ENCODE measurements around the gene HM13. TPM values are rescaled to one million over a fixed set of nuclear protein-coding genes. Genes with fewer than 3 reads are reported as not detected.

Gene HM13
- total and polyA plus RNA-seq, 2 of the 13 experiments (the other 11 are each of a cell fraction or from before 2014, with no cell fraction given) = 118 to 243 TPM

- TF ChIP-seq ZBTB2 (CRISPR knock-in tag; IDR thresholded peaks at IDR 0.05; ENCODE audit: low read depth) (peak; percentile 63; the same call in 1 of the 2 replicates), ZNF160 (CRISPR knock-in tag; IDR thresholded peaks at IDR 0.05) (peak; percentile 24; the same call in 1 of the 2 replicates), PHF21A (CRISPR knock-in tag; IDR thresholded peaks at IDR 0.05) (peak; percentile 30), NFRKB (IDR thresholded peaks at IDR 0.05) (no peak), ISX (CRISPR knock-in tag; conservative IDR thresholded peaks at IDR 0.05) (no peak), NFE2 (CRISPR knock-in tag; IDR thresholded peaks at IDR 0.05) (no peak), PRDM4 (CRISPR knock-in tag; IDR thresholded peaks at IDR 0.05; ENCODE audit: borderline replicate concordance) (peak; percentile 39; the same call in 1 of the 2 replicates), ATF1 (CRISPR knock-in tag; IDR thresholded peaks at IDR 0.05) (peak; percentile 70; the same call in 1 of the 2 replicates), RAD51 (IDR thresholded peaks at IDR 0.05; ENCODE audit: borderline replicate concordance) (no peak), ARNTL (CRISPR knock-in tag; IDR thresholded peaks at IDR 0.05) (peak; percentile 81; the same call in 1 of the 2 replicates), ZNF280B (CRISPR knock-in tag; IDR thresholded peaks at IDR 0.05; ENCODE audit: borderline replicate concordance) (no peak), ZNF180 (CRISPR knock-in tag; IDR thresholded peaks at IDR 0.05; ENCODE audit: borderline replicate concordance, low read depth) (no peak), ZMAT3 (CRISPR knock-in tag; conservative IDR thresholded peaks at IDR 0.05) (peak; percentile 73; the same call in 1 of the 2 replicates), ZNF333 (CRISPR knock-in tag; IDR thresholded peaks at IDR 0.05; ENCODE audit: borderline replicate concordance) (peak; percentile 68; the same call in 1 of the 2 replicates), ZNF646 (CRISPR knock-in tag; IDR thresholded peaks at IDR 0.05) (peak; percentile 71), ZFP36L2 (CRISPR knock-in tag; IDR thresholded peaks at IDR 0.05) (no peak; the same call in 1 of the 2 replicates), KAT7 (CRISPR knock-in tag; IDR thresholded peaks at IDR 0.05; ENCODE audit: borderline replicate concordance) (no peak; the same call in 1 of the 2 replicates)
These were observed 92.8 kb downstream of the HM13 start (continued) for GRCh38 chr20:31606804-31607639.

Data from HepG2 (cell line).